Activated T-cell treated with anti-CD3 and anti-CD28 coated beads for 1 hour (primary cell): ENCODE data around the gene APBB1.
"Not testable (repeated sequence)": the region's sequence is repeated elsewhere in the genome, so short reads cannot be mapped to it uniquely, and the experiment has no call there.

Source experiments
- DNase-seq: peaks from one replicate; pipeline ENCODE4 v3.0.0-alpha.2; 2020; ENCODE audit warnings: low read depth

Gene APBB1

DNA sequence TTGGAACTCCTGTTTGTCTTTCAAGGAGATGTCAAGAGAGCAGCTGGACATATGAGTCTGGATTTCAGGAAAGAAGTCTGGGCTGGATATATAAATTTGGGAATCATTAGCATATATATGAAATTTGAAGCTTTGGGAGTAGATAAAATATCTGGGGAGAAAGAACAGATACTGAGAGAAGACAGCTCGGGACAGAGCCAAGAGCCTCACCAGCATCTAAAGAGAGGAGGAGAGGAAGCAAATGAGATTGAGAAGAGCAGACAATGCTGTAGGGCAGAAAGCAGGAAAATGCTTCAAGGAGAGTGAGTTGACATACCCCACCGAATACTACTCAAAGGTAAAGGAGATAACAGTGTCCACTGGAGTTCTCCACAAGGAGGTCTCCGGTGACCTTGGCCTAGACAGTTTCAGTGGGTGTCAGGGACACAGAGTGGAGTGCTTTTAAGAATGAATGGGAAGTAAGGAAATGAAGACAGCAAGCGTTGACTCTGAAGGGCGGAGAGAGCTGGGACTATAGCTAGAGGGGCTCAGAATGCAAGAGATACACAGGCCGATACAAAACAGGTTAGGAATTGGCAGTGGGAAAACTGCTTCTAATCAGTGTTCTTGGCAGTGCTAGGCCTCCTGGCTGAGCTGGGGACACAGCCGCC lies 862 bp downstream of the APBB1 start:
- no peak for DNase-seq

- no peak for DNase-seq
Observed at GRCh38 chr11:6415797-6416196, 3.1 kb downstream of the APBB1 start.

GRCh38 chr11:6414874-6415328 lies 4.0 kb downstream of the APBB1 start:
- no peak for DNase-seq

- peak; percentile 52 for DNase-seq
Observed at GRCh38 chr11:6413791-6414201, 5.1 kb downstream of the APBB1 start.

DNA sequence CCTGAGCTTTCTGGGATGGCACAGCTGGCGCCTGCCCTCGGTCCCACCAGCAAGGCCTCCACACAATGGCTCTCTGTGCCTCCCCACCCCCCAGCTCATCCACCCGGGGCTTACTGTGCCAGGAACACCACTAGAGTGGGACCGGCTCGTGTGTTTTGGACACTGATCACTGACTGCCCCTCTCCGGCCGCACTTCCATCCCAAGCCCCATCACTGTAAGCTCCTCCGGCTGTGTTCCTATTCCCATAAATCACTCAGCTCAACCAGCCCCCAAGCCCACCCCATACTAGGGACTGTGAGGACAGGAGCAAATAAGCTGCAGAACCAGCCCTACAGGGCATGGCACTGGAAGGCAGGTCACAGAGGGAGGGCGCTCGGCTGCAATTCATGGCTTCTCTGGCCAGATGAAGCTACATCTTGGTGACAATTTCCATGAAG lies 7.3 kb downstream of the APBB1 start:
- DNase-seq = no peak

DNA sequence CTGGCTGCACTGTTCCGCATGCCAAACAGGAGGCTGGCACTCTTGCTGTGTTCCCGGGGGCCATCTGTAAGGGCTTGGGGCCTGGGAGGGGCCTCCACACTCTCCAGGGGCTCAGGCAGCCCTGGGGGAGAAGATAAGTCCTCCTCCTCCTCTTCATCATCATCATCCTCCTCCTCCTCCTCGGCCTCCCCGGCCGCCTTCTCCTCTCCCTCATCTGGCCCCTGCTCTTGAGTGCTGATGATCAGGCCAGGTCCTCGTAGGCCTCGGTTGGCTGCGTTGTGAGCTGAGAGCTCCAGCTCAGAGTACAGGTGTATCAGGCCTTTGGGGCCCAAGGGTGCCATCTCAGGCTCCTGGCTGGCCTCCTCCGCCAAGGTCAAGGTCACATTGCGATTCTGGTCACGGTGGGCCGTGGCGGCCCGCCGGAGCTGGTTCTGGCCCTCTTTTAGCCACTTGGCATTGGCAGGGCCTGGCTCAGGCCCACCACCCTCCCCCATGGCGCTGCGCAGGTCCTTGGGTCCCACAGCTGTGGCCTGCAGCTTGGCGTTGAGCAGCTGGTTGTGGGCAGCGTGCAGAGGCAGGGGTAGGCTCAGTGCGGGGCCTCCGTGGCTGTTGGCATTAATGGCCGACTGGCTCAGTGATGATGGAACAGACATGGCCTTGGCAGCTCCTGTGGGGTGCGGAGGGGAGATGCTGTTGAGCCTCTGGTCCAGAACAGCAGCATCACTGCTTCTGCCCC lies 8.0 kb downstream of the APBB1 start:
- DNase-seq = no peak

- DNase-seq = no peak
Observed at GRCh38 chr11:6406370-6406769, 12.5 kb downstream of the APBB1 start.

DNA sequence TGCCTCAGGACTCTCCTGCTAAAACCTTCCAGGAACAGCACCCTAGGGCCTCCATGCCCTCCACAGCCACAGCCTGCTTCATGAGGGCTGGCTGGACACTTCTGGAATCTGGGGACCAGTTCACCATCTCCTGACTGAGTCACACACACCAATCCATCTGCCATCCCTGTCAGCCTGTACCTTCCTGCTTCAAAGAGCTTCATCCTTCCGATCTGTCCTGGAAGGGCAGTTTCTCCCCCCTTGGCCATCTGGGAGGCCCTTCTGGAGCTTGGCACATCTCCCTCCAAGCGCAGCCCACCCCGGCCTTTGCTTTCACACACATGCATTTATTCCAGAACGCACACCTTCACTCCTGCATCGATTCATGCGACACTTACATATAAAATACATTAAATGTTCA lies 13.0 kb downstream of the APBB1 start:
- no peak for DNase-seq

- no peak for DNase-seq
Observed at GRCh38 chr11:6405052-6405667, 13.7 kb downstream of the APBB1 start.

DNA sequence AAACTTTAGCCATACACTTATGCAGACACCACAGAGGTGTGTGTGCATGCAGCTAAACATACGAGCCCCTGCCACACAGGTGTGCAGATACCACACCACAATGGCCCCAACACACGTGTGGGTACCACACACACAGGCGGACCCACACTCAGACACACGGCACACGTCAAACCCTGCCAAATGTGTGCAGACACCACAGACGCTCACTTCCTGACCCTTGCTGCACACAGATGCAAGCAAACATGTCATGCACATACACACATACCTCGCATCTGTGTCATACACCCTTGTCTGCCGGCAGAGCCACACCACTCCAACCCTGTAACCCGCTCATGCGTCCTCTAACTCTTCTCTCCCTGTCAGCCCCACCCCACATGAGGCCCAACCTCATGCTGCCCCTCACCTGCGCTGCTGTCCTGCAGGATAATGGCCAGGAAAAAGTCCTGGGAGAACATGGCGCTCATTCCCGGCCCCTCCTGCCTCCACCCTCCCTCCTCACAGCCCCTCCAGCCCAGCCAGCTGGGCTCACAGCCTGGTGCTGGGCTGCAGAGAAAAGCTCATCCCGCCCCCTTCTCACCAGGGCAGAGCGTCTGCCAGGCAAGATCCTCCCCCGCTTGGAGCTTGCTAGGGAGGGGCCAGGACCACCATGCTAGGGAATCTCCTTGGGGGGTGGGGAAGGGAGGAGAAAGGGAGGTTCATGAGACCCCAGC lies 14.4 kb downstream of the APBB1 start:
- no peak for DNase-seq

DNA sequence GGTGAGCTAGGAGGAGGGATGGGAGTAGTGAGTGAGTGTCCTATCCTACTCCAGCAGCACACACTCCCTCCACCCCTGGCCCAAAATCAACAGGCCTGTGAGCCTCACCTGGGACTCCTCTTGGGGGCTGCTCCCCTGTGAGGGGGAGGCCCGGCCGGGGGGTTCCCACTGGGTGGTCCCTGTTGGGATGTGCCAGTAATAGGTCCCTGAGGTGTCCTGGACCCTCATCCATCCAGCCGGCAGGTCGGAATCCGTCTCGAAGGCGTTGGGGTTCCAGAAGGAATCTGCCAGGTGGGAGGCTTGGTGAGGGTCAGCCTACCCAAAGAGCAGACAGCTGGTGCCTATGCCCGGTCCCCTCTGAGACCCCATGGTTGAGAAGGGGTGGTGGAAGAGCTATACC lies 15.4 kb downstream of the APBB1 start:
- DNase-seq = no peak

DNA sequence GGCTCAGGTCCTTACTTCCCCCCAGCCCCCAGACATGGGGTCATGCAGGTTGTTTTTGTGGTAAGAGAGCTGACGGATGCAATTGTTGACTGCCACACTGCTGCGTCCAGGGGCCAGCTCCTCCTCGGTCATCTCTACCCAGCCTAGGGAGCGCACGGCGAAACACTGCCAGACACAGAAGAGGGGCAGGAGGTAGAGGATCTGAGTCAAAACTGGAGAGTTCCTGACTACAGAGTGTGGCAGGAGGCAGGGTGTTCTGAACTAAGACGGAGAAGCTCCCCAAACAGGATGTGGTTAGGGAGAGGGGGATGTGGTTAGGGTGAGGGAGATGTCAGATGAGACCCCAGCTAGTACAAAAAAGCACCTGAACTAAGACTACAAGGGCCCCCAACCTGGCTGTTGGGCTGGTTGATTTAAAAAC lies 16.3 kb downstream of the APBB1 start:
- DNase-seq = peak; percentile 51

DNA sequence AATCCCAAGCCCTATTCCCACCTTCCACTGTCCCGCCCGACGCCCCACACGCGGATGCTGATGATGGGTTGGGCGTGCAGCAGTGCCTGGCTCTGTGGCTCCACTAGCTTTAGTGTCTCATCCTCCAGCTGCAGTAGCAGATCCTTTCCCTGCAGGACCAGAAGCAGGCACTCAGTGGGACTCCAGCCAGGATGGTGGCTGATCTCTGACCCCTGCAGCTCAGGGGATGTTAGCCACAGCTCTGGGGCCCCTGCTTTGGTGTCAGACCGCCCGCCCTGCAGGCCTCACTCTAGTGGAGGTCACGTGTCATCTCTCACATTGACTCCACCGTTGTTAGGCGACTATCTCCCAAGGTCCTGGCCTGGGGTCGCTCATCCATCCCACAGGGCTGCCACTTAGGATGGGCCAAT lies 16.8 kb downstream of the APBB1 start:
- no peak for DNase-seq

DNA sequence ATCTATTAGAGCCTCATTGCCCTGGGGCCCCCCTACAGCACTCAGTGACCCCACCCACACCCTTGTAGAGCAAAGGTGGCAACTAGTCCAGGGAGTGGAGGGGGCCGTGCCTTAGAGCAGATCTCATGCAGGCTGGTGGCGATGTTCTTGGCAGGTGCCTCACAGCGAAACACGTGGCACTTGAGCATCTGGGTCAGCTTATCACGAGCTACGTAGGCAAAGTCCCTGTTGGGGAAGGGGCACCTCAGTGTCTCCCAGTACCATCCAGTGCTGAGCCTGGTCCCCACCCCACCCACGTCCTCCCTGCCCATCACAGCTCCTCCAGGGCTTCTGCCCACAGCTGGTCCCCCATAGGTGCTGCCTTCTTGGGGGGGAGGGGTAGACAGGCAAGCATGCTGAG lies 17.4 kb downstream of the APBB1 start:
- DNase-seq = no peak

DNA sequence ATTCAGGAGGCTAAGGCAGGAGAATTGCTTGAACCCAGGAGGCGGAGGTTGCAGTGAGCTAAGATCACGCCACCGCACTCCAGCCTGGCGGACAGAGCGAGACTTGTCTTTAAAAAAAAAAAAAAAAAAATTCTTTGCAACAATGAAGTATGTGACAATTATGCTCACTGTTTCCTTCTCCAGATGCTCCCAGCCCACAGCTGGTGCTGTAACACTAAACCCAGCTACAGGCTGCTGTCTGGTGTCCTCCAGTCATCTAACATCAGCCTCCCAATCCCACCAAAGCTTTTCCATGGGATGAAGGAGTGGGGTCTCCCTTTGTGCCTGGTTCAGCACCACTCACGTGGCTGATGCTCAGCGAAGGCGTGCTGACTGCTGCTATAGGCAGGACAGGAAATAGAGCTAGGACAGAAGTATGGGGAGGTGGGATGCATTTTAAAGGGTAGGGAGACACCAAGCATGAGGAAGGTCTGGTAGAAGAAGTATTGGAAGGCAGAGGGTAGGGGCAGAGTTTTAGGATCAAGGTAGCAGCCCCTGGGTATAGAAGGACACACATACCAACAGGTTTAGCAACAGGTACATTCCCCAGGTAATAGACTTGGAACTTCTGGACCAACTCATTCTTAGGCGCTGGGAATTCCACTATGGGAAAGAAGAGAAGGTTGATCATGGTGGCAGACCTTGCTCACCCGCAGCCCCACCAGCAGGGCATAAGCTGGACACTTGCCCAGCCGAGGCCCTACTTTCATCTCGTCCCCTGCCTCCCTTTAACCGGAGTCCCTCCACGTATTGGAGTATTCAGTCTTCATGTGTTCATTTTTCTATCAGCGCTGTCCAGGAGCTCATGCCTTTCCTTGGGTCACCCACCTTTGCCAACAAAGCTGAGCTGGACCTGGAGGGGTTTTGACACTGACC lies 18.2 kb downstream of the APBB1 start:
- no peak for DNase-seq

DNA sequence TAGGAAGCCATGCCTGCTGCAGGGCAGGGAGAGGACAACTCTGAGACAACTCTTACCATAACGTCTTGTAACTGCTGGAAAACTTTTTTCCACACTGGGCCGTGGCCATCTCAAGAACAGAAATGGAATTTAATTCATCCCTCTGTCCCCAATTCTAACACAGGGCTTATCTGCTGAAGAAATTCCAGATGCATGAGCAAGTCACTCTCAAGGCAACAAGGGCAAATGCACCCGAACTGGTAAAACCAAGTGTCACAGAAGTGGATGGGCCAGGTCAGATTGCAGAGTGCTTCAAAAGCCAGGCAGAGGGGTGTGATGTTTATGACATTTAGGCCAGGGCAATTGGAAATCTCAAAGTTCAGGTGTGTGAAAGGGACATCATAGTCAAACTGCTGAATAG lies 21.3 kb downstream of the APBB1 start:
- no peak for DNase-seq

DNA sequence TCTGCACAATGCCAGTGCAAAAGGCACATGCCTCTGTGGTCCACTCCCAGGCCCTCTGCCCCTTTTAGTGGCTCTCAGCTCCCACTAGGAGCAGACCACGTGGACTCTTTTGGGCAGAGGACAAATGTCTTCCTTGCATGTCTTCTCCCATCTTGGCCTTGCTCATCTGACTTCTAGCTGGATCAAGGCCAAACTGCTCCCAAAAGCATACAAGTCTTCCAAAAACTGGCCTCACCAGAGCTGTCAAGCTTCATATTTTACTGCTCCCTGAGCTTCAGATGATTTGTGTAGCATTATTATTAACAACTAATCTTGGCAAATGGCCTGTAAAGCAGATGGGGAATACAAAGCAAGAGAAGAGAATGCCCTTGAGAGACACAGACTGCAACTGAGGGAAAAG lies 21.7 kb downstream of the APBB1 start:
- no peak for DNase-seq

- DNase-seq = no peak
Observed at GRCh38 chr11:6395470-6396060, 23.3 kb downstream of the APBB1 start.

DNA sequence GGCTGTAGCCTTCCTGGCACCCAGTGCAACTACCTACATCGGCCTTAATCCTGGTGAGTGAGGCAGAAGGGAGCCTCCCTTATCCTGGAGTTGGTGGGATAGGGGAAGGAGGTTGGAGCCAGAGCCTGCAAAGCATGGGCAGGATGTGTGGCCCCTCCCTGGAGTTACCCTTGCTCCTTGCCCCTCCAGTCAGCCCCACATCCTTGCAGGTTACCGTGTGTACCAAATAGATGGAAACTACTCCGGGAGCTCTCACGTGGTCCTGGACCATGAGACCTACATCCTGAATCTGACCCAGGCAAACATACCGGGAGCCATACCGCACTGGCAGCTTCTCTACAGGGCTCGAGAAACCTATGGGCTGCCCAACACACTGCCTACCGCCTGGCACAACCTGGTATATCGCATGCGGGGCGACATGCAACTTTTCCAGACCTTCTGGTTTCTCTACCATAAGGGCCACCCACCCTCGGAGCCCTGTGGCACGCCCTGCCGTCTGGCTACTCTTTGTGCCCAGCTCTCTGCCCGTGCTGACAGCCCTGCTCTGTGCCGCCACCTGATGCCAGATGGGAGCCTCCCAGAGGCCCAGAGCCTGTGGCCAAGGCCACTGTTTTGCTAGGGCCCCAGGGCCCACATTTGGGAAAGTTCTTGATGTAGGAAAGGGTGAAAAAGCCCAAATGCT lies 24.8 kb downstream of the APBB1 start:
- no peak for DNase-seq

DNA sequence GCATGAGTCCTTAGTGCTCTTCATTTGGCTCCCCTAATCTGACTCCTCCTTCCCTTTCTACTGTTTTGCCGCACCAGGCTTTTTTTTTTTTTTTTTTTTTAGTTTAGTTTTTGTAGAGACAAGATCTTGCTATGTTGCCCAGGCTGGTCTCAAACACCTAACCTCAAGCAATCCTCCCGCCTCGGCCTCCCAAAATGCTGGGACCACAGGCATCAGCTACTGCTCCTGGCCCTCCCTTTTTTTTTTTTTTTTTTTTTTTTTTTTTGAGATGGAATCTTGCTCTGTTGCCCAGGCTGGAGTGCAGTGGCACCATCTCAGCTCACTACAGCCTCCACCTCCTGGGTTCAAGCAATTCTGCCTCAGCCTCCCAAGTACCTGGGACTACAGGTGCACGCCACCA lies 26.6 kb downstream of the APBB1 start:
- DNase-seq = not testable (repeated sequence)
